ENCODE results near the gene SPINK7.

- TF ChIP-seq CTCF (IDR thresholded peaks at IDR 0.05; ENCODE audit: low read depth, low read length) (no peak), EZH2phosphoT487 (IDR thresholded peaks at IDR 0.05; ENCODE audit: low read depth) (no peak)
Measured at GRCh38 chr5:148352696-148353095, 40.5 kb downstream of the SPINK7 start.
